HG03354 (cell line): ENCODE measurements around the gene FKBP8.
"Not testable (repeated sequence)": the region's sequence is repeated elsewhere in the genome, so short reads cannot be mapped to it uniquely, and the experiment has no call there.

Experiments
- ATAC-seq: cut with Tn5 transposase; IDR thresholded peaks from one replicate; pipeline ENCODE4 v1.9.1; 2021; ENCODE audit warnings: mild to moderate bottlenecking; ENCODE audit not compliant: unreplicated experiment, poor library complexity, severe bottlenecking

FKBP8 gene

GRCh38 chr19:18523841-18524240 lies 19.5 kb downstream of the FKBP8 start:
- ATAC-seq: no peak

GRCh38 chr19:18522862-18523440 lies 20.4 kb downstream of the FKBP8 start:
- not testable (repeated sequence) for ATAC-seq

- peak; percentile 85 for ATAC-seq
Observed at GRCh38 chr19:18522124-18522861, 21.1 kb downstream of the FKBP8 start.

GRCh38 chr19:18521692-18522123 lies 21.7 kb downstream of the FKBP8 start, which contains the start of gene ELL:
Gene ELL, minus strand, starts transcription at chr19:18522070. Its CDS starts 15 bp downstream, at chr19:18522055.
- peak; percentile 0 for ATAC-seq

- ATAC-seq: peak; percentile 30
Observed at GRCh38 chr19:18520848-18521691, 22.3 kb downstream of the FKBP8 start.

GRCh38 chr19:18519962-18520847 lies 23.2 kb downstream of the FKBP8 start:
- ATAC-seq: no peak

- no peak for ATAC-seq
Observed at GRCh38 chr19:18518639-18519038, 24.7 kb downstream of the FKBP8 start.

GRCh38 chr19:18517606-18518005 lies 25.8 kb downstream of the FKBP8 start:
- ATAC-seq: no peak

GRCh38 chr19:18515959-18516358 lies 27.4 kb downstream of the FKBP8 start:
- ATAC-seq: no peak

- ATAC-seq: no peak
Observed at GRCh38 chr19:18514800-18515682, 28.3 kb downstream of the FKBP8 start.

- no peak for ATAC-seq
Observed at GRCh38 chr19:18513868-18514267, 29.5 kb downstream of the FKBP8 start.

- no peak for ATAC-seq
Observed at GRCh38 chr19:18510216-18510615, 33.2 kb downstream of the FKBP8 start.

- no peak for ATAC-seq
Observed at GRCh38 chr19:18508585-18508984, 34.8 kb downstream of the FKBP8 start.

- no peak for ATAC-seq
Observed at GRCh38 chr19:18507727-18508440, 35.5 kb downstream of the FKBP8 start.

- ATAC-seq: no peak
Observed at GRCh38 chr19:18507021-18507726, 36.2 kb downstream of the FKBP8 start.

GRCh38 chr19:18506101-18506930 lies 37.1 kb downstream of the FKBP8 start:
- no peak for ATAC-seq
